GM21737 (cell line): ENCODE data around the gene C1QA.

ENCODE experiments used
- ATAC-seq: cut with Tn5 transposase; IDR thresholded peaks from one replicate; pipeline ENCODE4 v1.9.1; 2021; ENCODE audit warnings: mild to moderate bottlenecking, moderate library complexity; ENCODE audit not compliant: unreplicated experiment

Gene C1QA, protein sequence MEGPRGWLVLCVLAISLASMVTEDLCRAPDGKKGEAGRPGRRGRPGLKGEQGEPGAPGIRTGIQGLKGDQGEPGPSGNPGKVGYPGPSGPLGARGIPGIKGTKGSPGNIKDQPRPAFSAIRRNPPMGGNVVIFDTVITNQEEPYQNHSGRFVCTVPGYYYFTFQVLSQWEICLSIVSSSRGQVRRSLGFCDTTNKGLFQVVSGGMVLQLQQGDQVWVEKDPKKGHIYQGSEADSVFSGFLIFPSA

DNA sequence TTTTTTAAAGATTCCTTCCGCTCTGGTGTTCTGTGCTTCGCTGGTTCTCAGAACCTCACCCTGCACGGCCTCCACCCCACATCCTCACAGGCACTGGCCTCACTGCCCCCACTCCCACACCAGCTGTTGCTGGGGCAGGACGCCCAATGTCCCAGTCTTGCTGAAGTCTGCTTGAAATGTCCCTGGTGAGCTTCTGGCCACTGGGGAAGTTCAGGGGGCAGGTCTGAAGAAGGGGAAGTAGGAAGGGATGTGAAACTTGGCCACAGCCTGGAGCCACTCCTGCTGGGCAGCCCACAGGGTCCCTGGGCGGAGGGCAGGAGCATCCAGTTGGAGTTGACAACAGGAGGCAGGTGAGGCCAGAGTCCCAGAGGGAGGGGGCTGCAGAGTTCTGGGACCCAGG, at the start of gene C1QA:
TSS of gene C1QA (plus strand) at position 276 of the 400 bp plus-strand sequence. CDS start 989 bp downstream, outside the sequence.
- ATAC-seq, result no peak

DNA sequence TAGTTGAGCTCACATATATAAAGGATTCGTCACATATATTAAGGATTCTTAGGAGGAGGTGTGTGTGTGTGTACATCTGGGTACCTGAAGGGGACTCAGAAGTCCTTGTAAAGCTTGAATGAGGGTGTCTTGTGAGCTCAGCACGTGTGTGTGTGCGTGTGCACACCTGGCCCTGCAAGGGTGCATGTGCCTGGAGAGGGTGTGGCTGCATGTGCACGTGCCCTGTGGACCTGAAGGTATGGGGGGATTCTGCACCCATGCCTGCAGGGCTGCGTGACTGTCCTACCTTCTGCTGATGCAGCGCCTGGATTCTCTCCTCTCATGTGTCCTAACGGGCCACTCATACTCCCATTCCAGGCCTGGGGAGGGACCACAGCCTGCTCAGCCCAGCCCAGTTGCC, 49.2 kb upstream of the C1QA start:
- no peak for ATAC-seq

DNA sequence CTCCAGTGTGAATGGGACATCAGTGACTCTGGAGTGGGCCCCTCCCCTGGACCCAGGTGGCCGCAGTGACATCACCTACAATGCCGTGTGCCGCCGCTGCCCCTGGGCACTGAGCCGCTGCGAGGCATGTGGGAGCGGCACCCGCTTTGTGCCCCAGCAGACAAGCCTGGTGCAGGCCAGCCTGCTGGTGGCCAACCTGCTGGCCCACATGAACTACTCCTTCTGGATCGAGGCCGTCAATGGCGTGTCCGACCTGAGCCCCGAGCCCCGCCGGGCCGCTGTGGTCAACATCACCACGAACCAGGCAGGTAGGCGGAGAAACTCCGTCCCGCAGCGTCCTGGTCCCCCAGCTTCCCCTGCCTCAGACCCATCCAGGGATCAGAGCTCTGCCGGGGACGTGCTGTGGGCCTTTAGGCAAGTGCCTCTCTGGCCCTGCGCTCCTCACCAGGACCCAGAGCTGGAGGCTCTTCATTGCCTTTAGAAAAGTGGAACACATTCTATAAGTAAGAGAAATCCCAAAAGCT, 47.5 kb upstream of the C1QA start:
- ATAC-seq, result no peak

DNA sequence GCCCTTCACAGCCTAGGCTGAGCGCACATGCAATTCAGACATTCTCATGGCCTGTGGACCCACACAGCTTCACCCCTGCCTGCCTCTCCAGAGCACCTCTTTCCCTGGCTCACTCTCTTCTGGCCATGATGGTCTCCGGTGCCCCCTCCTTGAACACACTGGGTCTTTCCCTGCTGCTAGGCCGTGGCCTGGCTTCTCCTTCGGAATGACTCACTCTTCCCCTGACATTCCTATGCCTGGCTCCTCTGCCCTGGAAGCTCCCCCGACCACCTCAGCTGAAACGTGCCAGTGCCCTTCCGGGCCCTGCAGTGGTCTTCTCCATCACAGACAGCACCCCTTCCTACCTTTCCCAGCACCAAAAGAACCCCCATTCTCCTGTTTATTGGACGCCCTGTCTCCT, 44.9 kb upstream of the C1QA start:
- no peak for ATAC-seq

DNA sequence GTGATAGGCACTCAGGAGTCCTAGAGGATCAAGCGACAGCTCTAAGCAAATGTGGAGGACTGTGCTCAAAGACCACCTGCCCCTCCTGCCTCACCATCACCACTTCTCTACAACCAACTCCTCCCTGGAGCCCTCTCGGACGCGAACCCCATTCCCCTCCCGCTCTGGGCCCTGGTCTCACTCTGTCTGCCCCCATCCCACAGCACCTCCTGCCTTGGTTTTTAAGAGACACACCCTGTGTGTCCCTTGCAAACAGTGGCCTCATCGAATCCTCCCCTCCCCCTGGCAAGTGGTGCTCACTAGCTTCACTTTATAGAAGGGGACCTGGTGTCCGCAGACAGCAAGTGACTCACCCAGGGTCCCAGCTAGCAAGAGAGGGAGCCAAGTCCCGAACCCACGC, 44.4 kb upstream of the C1QA start:
- no peak for ATAC-seq

DNA sequence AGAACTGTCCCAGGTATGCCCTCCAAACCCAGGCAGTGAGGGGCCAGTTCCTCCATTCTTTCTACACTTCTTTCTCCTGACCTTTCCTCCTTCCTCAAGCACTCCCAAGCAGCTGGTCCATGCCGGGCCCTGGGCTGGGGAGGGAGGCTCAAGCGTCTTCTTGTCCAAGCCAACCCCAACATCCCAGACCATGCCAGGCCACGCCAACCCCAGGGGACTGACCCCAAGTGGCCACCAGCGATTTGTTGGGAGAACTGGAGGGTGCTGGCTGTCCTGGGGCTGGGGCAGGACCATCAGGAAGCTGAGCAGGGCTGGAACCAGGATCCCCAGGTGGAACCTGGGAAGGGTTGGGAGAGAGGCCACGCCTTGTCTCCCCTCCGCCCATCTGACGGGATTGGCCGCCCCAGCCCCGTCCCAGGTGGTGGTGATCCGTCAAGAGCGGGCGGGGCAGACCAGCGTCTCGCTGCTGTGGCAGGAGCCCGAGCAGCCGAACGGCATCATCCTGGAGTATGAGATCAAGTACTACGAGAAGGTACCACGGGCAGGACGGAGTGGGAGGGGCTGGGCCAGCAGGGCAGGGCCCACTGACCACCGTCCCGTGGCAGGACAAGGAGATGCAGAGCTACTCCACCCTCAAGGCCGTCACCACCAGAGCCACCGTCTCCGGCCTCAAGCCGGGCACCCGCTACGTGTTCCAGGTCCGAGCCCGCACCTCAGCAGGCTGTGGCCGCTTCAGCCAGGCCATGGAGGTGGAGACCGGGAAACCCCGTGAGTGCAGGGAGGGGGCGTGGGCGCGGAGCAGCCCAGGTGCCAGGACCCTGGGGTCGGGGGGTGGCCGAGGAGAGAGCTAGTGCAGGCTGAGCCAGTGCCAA, 43.3 kb upstream of the C1QA start:
- no peak for ATAC-seq

DNA sequence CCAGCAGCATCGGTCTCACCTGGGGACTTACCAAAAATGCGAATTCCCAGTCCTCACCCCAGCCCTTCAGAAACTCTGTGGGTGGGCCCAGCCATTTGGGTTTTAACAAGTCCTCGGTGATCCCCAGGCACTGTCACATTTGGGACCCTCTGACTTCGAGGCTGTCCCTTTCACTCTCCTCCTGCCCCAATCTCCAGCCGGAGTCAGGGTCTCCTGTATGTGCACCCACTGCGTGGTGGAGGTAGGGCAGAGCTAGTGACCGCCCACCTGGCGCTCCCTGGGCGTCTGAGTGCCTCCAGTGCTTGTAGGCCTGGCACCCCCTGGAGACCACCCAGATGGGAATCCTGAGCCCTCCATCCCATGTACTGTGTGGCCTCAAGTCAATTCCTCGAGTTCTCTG, 42.0 kb upstream of the C1QA start:
- no peak for ATAC-seq

DNA sequence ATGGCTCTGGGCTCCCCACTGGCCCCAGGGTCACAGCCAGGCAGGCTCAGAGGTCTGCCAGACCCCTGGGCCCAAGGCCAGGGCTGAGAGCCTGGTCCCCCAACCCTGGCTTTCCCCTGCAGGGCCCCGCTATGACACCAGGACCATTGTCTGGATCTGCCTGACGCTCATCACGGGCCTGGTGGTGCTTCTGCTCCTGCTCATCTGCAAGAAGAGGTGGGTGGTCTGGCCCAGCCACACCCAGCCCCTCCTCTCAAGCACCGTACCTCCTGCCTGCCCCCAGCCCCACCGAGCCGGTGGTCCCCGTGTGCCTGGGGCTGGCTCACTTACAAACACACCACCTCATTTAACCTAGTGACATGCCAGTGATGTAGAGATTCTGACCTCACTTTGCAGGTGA, 41.3 kb upstream of the C1QA start:
- no peak for ATAC-seq

DNA sequence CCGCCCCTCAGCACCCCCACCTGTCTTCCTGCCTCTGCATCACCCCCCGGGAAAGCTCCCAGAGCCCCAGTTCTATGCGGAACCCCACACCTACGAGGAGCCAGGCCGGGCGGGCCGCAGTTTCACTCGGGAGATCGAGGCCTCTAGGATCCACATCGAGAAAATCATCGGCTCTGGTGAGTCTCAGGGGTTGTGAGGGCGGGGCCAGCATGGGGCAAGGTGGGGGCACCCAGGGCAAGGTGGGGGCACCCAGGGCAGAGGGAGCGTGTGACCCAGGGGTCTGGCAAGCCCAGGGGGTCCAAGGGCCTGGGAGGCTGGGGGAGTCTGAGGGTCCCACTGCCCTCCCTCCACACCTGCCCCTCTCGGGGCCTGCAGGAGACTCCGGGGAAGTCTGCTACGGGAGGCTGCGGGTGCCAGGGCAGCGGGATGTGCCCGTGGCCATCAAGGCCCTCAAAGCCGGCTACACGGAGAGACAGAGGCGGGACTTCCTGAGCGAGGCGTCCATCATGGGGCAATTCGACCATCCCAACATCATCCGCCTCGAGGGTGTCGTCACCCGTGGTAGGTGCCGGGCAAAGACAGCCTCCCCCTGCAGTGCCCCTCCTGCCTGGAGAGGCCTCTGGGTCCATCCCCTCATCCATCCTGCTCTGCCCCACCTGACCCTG, 39.0 kb upstream of the C1QA start:
- no peak for ATAC-seq

DNA sequence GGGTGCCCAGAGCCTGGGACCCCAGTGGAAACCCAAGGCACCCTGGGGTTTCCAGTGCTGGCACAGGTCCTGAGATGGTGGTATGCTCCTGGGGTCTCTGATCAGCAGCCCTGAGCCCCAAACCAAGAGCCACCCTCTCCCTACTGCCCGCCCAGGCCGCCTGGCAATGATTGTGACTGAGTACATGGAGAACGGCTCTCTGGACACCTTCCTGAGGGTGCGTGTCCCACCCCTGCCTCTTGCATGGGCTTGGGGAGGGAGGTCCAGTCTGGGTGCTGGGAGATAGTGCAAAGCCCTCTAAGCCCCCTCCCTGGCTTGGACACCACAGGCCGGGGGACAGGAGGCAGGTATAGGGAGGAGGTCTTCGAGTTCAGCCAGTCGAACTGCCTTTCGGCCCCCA, 38.4 kb upstream of the C1QA start:
- no peak for ATAC-seq

DNA sequence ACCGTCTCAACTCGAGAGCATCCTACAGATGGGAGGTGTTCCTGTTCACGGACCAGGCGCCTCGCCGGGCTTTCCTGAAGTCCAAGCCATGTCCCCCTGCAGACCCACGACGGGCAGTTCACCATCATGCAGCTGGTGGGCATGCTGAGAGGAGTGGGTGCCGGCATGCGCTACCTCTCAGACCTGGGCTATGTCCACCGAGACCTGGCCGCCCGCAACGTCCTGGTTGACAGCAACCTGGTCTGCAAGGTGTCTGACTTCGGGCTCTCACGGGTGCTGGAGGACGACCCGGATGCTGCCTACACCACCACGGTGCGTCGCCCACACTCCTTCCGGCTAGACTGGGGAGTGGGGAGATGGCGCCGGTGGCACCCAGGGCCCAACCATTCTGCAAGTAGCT, 37.7 kb upstream of the C1QA start:
- no peak for ATAC-seq

DNA sequence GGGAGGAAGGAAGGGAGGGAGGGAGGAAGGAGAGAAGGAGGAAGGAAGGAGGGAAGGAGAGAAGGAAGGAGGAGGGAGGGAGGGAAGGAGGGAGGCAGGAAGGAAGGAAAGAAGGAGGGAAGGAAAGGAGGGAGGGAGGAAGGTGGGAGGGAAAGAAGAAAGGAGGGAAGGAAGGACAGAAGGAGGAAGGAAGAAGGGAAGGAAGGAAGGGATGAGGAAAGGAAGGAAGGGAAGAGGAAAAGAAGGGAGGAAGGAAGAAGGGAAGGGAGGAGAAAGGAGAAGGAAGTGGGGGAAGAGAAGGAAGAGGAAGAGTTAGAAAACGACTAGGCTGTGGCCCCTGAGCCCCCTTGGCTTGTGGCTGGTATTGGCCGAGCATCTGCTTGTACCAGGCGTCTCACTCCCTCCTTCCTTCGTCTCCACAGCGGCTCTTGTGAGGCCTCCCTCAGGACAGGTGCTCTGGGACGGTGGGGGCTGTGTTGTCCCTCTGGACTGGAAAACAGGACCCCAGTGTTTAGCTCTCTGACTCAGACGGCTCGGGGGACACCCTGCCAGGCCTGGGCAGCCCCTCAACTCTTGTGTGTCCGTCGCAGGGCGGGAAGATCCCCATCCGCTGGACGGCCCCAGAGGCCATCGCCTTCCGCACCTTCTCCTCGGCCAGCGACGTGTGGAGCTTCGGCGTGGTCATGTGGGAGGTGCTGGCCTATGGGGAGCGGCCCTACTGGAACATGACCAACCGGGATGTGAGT, 36.2 kb upstream of the C1QA start:
- ATAC-seq, result no peak

DNA sequence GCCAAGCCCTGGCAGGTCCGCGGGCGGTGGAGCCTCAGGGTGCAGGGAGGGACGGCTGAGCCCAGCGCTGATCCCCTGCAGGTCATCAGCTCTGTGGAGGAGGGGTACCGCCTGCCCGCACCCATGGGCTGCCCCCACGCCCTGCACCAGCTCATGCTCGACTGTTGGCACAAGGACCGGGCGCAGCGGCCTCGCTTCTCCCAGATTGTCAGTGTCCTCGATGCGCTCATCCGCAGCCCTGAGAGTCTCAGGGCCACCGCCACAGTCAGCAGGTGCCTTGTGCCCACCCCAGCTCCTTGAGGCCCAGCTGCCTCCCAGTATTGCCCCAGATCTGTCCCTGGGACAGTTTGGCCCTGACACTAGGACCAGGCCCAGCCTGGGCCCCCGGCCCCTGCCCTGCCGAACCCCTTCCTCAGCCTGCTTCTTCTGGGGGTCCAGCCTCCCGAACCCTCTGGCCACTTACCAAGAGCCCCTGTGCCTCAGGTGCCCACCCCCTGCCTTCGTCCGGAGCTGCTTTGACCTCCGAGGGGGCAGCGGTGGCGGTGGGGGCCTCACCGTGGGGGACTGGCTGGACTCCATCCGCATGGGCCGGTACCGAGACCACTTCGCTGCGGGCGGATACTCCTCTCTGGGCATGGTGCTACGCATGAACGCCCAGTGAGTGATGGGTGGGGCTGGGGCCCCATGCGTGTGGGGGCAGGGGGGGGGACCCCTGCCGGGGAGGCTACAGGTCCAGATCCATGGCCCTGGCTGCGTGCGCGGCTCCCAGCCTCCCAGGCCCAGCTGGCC, 35.4 kb upstream of the C1QA start:
- no peak for ATAC-seq

DNA sequence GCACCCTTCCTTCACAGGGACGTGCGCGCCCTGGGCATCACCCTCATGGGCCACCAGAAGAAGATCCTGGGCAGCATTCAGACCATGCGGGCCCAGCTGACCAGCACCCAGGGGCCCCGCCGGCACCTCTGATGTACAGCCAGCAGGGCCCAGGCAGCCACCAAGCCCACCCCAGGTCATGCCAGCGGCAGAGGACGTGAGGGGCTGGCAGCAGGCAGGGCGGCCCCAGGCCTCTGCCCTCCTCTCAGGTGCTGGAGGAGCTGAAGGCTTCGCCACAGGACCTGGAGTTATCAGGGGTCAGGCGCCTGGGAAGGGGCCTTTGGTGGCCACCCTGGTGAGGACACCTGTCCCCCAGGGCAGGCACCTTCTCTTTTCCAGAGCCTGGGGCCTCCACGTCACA, 34.8 kb upstream of the C1QA start:
- ATAC-seq, result no peak

DNA sequence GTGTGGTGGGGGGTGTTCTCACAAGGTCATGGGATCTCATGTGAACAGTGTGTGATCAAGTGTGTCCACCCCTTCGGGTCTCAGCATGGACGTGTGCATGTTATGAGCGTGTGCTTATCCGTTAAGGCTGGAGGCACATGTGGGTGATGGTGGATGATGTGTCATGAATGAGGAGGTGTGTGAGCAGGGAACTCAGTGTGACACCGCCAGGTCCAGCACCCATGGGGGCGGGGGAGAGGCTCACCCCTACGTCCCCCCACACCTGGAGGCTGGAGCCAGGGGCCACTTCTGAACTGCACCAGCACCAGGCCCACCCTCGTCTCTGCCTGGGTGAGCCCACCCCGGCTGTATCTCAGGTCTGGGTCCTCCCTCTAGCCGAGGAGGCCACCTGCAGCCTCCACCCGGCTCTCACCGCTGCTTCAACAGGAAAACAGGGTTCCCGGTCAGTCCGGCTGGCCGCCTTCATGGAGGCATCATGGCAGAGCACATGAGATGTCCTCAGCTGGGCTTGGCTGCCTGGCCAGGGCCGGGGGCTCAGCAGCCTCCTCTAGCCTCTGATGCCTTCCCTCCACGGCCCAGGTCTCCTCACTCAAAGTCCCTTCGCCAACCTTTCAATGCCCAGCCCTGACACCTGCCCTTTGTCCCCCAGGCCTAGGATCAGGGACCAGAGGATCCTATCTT, 34.2 kb upstream of the C1QA start:
- no peak for ATAC-seq

DNA sequence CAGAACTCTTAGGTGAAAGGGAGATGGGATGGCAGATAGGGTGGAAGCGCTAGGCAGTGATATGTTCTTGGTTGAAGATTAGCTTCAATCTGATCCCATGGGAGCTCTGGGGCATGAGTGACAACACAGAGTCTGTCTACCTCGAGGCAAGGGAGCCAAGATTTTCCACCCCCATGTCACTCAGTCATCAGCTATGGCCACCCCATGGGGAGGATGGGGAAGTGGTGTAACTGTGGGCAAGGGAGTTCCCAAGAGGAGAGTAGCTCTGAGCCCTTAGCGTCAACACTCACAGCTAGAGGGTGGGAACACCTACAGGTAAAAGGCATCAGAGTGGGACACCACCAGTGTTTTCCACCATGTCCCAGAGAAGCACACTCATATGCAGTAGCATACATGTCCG, 30.3 kb upstream of the C1QA start:
- ATAC-seq, result no peak

DNA sequence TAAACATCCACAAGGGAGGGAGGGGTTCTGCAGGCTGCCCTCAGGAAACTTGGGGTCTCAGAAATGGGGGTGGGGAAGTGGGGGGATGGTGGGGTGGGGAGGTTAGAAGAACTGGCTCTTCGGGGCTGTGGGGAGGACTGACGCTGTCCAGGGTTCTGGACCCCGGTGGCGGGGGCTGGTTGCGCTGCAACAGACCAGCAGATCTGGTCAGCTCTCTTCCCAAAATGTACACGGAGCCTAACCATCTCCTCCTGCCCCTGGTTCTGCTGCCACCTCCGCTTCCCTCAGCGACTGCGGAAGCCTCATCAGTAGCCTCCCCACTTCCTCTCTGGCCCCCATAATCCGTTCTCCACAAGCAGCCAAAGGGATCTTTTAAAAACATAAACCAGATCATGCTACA, 29.3 kb upstream of the C1QA start:
- ATAC-seq, result no peak

DNA sequence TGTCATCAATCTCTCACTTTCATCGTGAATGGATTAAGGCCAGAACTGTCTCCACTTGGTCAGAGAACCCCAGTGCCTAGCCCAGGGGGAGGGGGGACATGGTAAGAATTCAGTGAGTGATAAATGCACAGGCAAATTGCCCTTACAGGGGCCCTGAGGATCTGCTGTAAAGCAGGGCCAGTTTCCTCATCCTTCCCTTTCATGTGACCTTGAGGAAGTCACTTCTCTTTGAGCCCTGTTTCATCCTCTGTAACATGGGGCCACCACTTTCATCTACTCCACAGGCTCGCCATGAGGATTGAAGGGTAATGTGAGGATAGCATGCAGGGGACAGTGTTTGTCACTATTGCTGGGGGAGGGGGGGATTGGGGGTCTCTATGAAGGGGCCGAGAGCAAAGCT, 28.1 kb upstream of the C1QA start:
- no peak for ATAC-seq

DNA sequence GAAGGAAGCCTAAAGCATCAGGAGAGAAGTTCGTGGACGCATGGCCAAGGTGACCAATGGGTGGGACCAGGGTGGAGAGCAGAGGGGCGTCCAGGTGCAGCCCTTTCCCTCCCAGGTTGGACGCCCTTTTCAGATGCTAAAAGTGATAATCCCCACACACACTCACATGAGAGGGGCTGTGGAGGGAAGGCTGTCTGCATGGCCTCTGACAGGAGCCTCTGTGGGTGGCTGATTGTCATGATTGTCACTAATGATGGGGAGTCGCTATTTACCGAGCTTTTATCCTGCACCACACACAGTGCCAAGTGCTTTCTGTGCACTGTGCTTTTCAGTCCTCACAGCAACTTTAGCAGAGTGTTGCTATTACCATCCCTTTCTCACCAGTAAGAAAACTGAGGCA, 27.1 kb upstream of the C1QA start:
- no peak for ATAC-seq

DNA sequence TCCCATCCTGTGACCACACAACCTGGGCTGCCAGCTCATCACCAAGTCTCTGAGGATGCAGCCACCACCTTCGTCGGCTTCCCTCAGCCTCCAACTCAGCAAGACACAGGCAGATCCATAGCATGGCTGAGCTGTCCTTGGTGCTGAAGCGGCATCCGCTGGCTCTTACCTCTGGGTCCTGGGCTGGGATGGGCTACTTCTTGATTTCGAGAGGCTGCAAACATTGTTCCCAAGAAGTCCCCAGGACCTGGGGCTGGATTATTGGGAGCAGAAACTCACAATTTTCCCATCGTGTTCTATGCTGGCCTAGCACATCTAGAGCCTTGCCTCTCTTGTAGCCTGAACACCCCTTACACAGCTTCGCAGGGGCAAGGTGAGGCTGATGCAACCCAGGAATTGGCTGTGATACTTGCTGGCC, 24.9 kb upstream of the C1QA start:
- no peak for ATAC-seq
